ENCODE measurements around the gene SLC16A7.

SLC16A7 gene

GRCh38 chr12:59668674-59669073 is 72.8 kb downstream of the SLC16A7 start:
- no peak for DNase-seq (ENCODE audit: low read depth)

- DNase-seq (ENCODE audit: low read depth) = no peak
Observed at GRCh38 chr12:59672273-59672672, 76.4 kb downstream of the SLC16A7 start.

DNA sequence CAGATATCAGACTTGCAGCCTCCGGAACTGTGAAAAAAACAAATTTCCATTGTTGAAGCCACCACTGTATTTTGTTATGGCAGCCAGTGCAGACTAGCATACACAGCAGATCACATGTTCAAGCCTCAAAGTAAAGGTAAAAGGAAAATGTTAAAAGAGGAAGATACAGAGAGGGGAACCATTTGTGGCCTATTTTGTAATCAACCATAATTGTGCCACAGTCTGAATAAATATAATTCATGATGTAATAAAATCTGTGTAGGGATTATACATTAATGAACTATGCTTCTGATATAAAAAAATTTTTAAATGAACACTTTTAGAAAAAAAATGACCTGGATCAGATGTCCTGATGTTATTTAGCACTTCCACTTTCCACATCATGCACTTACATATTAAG is 79.6 kb downstream of the SLC16A7 start:
- DNase-seq (ENCODE audit: low read depth) = no peak

DNA sequence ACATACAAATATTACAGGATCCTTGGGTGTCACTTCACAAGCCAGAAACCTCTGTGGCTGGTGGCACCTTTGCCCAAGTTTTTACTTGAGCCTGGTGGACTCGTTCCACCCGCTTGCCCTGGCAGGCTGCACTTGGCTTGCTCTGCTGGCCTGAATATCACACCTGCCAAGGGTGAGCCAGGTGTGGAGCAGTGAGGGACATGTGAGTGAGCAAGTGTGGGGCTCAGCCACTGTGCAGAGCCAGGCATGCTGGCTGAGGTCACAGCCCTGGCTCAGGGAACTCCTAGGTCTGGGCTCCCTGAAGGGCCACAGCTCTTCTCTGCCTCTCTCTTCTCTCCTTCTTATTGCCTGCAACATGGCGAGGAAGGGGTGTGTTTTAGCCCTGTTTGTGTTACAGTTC is 82.0 kb downstream of the SLC16A7 start:
- DNase-seq (ENCODE audit: low read depth) = no peak

GRCh38 chr12:59678759-59679411 is 83.1 kb downstream of the SLC16A7 start:
- no peak for DNase-seq (ENCODE audit: low read depth)

- no peak for DNase-seq (ENCODE audit: low read depth)
Observed at GRCh38 chr12:59689776-59690175, 93.9 kb downstream of the SLC16A7 start.

- no peak for DNase-seq (ENCODE audit: low read depth)
Observed at GRCh38 chr12:59695379-59695778, 99.5 kb downstream of the SLC16A7 start.

DNA sequence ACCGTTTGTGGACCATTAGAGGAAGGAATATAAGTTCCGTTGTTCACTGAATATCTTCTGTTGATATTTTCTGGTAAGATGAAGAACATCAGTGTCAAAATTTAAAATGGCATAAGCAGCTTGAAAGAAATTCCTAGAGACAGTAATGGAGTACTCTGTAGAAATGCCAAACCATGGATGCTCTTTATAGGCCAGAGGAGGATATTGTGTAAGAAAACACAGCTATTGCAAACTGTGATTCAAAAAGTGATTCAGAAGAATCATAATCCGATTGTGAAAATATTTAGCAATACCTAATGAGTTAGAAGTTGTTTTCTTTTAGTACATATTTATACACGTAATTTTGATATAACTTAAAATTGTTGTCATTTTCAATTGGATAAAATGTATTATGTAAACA is 102.8 kb downstream of the SLC16A7 start:
- no peak for DNase-seq (ENCODE audit: low read depth)

- DNase-seq (ENCODE audit: low read depth) = no peak
Observed at GRCh38 chr12:59699421-59700152, 103.8 kb downstream of the SLC16A7 start.

DNA sequence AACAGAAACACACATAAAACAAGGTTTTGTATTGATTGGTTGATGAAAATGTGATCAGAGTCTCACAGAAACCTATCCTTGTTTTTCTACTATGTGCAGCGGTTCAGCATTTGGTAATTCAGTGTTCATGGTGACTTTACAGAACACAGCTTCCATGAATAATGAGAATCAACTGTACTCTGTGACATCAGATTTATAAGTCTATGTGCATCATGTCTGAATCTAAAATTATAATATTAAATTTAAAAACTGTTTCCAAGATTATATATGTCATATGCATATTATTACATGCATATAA is 104.3 kb downstream of the SLC16A7 start:
- no peak for DNase-seq (ENCODE audit: low read depth)

DNA sequence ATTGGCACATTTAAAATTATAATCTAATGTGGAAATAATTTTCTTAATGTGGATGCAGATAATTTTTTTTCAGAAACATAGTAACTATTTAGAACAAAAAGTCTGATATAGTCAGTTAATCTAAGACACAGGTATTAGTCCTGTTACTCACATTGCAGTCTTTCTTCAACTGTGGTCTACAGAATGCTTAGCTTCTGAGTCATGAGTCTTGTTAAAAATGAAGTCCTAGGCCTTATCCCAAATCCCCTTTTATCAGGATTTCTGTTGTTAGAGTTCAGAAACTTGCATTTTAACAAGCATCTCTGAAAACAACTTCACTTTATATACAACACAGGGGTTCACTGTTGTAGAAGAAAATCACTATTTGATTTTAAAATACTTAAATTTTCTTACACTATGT is 112.2 kb downstream of the SLC16A7 start:
- no peak for DNase-seq (ENCODE audit: low read depth)

- DNase-seq (ENCODE audit: low read depth) = no peak
Observed at GRCh38 chr12:59708484-59708883, 112.7 kb downstream of the SLC16A7 start.

DNA sequence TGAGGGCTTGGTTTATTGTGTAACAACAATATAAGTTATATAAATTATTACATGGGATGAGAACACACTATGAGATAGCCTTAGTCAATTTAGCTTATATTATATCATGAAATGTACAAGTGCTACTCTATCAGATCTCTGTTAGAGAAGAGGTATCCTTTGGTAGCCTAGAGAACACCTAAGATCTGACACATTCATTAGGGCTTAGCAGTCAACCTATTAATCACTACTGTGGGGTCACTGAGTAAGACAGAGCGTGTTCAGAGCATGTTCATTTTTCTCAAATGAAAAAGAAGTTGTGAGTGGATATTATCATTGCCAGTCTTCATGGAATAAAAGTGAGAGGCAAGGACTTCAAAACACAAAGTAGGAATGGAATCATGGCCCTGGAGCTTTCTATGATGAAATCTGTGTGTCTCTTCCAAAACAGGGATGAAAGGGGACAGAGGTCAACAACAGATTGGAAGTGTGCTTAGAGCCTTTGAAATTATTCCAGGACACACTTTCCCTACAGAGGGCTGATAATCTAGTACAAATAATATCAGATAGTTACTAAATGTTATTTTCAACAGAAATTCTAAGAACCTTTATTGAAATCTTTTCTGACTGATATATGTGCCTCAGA is 114.3 kb downstream of the SLC16A7 start:
- no peak for DNase-seq (ENCODE audit: low read depth)

DNA sequence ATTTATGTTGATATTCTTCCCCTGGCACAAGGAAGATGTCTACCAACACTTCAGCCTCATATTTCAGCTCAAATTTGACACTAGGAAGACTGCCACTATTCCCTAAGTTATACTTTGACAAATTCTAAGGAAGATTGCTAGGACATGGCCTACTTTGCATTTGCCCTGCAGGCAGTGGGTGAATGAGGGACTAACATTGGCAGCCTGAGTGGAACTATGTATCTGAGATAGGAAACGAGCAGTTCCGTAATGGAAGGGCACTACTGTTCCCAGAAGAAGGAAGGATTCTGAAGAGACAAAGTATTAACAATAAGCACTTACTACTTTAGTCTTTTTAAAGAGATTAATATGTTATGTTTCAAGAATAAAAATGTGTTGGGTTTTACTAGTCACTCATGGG is 115.1 kb downstream of the SLC16A7 start:
- no peak for DNase-seq (ENCODE audit: low read depth)

GRCh38 chr12:59715434-59715833 is 119.6 kb downstream of the SLC16A7 start:
- no peak for DNase-seq (ENCODE audit: low read depth)

DNA sequence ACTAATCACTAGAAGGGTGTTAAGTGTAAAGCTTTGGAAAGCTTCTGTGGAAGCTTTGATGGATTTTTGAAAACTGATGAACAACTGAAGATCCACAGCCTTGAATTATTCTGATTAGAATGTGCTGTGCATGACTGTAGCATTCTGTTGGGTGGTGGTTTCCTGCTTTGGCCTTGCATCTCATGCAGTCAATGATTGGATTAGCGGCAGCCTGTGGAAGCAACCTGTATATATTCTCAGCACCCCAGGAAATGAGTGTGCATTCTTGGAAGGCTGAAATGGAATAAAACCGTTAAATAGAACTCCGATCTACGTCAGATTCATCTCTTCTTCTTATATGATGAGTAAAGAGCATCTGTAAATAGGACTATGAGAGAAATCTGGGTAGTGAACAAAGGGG is 120.2 kb downstream of the SLC16A7 start:
- DNase-seq (ENCODE audit: low read depth) = no peak

DNA sequence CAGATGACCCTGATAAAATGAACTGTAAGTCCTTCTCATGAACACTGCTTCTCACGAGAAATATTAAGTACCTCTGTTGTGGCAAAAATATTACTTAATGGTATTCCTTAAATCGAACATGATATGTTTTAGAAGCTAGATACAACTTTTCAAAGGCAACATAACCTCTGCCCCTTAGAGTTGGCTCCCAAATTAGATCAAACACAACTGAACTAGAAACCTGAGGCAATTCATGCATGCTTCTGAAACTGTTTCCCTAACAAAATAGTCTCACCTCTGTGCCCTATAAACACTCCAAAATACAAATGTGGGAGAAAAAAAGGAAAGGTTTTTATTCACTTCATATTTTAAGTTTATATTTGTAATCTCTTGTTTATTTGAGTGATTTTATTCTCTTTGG is 121.6 kb downstream of the SLC16A7 start:
- DNase-seq (ENCODE audit: low read depth) = no peak

DNA sequence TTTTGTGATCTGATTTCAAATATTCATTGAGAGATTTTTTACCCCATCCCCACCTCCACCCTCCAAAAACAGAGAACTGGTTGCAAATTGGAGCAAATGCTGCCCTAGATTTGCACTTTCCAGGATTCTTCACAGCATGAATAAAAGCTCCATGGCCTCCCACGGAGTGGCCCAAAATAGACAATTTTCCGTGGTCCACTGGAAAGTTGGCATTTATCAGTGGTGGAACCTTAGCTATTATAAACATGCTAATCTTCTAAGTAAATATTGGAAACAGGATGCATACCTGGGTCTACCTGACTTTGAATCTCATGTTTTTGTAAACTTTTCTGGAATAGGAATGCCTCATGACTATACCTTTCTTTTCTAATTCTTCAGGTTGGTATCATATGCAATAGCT is 123.9 kb downstream of the SLC16A7 start:
- no peak for DNase-seq (ENCODE audit: low read depth)

GRCh38 chr12:59723520-59723919 is 127.7 kb downstream of the SLC16A7 start:
- no peak for DNase-seq (ENCODE audit: low read depth)

DNA sequence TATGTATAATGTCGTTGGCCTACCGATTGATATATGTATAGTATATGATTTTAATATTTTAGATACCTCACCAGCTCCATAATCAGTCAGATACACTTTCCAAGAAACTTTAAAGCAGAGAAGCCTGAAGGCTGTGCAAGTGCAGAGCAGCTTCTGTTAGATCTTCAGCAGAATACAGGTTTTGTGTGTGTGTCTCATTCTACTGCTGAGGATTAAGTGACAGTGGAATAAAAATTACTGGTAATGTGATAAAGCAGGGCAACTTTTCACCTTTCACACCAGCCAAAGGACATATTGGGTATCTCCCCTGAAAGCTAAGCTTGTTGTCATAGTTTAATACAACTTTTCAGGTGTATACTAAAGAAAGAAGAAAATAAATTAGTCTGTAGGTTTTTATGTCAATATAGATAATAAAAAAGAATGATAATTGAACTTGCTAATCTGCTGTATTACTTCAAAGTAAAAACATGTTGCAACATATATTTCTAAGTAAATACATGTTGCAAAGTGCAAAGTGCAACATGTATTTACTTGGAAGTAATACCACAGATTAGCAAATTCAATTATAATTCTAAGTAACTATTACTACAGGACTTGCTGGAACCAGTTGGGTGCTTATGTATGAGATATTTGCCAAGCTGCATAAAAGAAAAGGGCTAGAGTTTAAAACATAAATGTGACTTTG is 128.3 kb downstream of the SLC16A7 start:
- no peak for DNase-seq (ENCODE audit: low read depth)

DNA sequence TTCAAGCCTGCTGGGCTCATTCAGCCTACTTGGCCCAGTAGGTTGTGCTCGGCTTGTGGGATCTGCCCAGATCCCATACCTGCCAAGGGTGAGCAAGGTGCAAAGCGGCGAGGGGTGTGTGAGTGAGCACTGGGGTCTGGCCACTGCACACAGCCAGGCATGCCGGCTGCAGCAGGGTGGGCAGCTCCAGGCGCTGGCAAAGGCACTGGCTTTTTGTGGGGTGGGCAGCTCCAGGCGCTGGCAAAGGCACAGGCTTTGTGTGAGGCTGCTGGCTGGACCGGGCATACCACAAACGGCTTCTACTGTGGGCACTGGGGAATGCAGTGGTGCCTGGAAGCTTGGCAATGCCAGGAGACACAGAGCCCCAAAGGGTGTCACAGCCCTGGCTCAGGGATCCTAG is 137.4 kb downstream of the SLC16A7 start:
- no peak for DNase-seq (ENCODE audit: low read depth)

DNA sequence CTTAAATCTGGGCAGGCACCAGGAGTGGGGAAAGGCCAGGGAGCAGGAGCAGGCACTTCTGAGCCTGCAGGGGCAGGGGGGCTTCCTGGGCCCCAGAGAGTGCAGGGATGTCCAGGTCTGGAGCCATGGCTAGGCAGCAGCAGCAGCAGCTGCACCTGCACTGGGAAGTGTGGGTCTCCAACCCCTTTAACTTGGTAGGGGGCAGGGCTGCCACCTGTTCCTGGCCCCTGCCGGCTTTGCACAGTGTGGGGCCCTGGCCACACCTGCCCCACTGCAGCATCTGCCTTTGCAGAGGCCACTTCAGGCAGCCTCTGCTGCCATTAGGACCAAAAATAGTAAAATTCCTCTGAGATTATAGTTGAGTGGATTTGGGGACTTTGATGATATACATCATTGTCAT is 138.5 kb downstream of the SLC16A7 start:
- DNase-seq (ENCODE audit: low read depth) = no peak

DNA sequence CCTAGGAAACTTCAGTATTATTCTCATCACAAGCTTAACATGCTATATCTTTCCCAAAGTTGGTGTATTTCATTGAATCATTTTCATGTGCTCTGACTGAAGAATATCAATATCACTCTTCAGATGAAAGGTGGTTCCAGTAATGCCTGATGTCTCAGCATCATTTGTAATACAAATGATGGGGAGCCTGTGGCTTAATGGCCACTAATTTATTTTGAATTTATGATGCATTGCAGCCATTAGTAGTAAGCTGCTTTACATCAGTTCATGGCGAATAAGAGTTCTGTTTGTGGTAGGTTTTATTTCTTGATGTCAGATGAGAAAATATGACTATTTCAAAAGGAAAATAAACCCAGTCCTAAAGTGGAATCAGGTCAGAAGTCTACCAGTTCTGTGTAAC is 139.4 kb downstream of the SLC16A7 start:
- no peak for DNase-seq (ENCODE audit: low read depth)

Measured in stimulated activated CD8-positive, alpha-beta memory T cell treated with anti-CD3 and anti-CD28 coated beads, Interleukin-12 subunit alpha, Interleukin-12 subunit beta, amount 100 ng/mL, for 4 hours (primary cell).